Measurements from ENCODE around the gene DUSP8.

The DUSP8 gene

GRCh38 chr11:1553808-1554594, 18.1 kb downstream of the DUSP8 start:
- no peaks in the 10 kb centered on the region for H3K36me3 ChIP-seq (ENCODE audit: control insufficient read depth in 2 of 2, insufficient read depth in 2 of 2, low read length in 2 of 2)
- no peaks in the 10 kb centered on the region for H3K27me3 ChIP-seq (ENCODE audit: control insufficient read depth in 1 of 2, insufficient read depth in 2 of 2, low read length in 2 of 2)
- no peak overlapping the region for H3K9ac ChIP-seq (ENCODE audit: low read length in 2 of 2)
- peaks cover 47% of the 10 kb centered on the region for H3K4me1 ChIP-seq (ENCODE audit: control insufficient read depth, insufficient read depth, low read length)
- no peaks in the 10 kb centered on the region for H3K9me3 ChIP-seq (ENCODE audit: control insufficient read depth in 2 of 2, low read length in 2 of 2)
- no peak overlapping the region for H3K27ac ChIP-seq (ENCODE audit: low read length)
- no peak overlapping the region for H3K4me3 ChIP-seq (ENCODE audit: low read length in 2 of 2)

- Histone ChIP-seq H3K4me1 (ENCODE audit: control insufficient read depth, insufficient read depth, low read length) (peaks cover 42% of the 10 kb centered on the region), H3K4me3 (ENCODE audit: low read length in 2 of 2) (no peak overlapping the region), H3K27ac (ENCODE audit: low read length) (peak overlapping the region; percentile 64), H3K27me3 (ENCODE audit: control insufficient read depth in 1 of 2, insufficient read depth in 2 of 2, low read length in 2 of 2) (peaks cover 5 to 20% of the 10 kb centered on the region in 2 donors), H3K36me3 (ENCODE audit: control insufficient read depth in 2 of 2, insufficient read depth in 2 of 2, low read length in 2 of 2) (no peaks in the 10 kb centered on the region), H3K9ac (ENCODE audit: low read length in 2 of 2) (no peak overlapping the region), H3K9me3 (ENCODE audit: control insufficient read depth in 2 of 2, low read length in 2 of 2) (no peaks in the 10 kb centered on the region)
These were observed 22.4 kb downstream of the DUSP8 start for GRCh38 chr11:1549338-1550330.

GRCh38 chr11:1548221-1549070, 23.6 kb downstream of the DUSP8 start:
- Histone ChIP-seq H3K27me3 (ENCODE audit: control insufficient read depth in 1 of 2, insufficient read depth in 2 of 2, low read length in 2 of 2) (peaks cover 6 to 20% of the 10 kb centered on the region in 2 donors), H3K9ac (ENCODE audit: low read length in 2 of 2) (peak overlapping the region in 1 of 2 donors; percentile 9), H3K4me1 (ENCODE audit: control insufficient read depth, insufficient read depth, low read length) (peaks cover 34% of the 10 kb centered on the region), H3K9me3 (ENCODE audit: control insufficient read depth in 2 of 2, low read length in 2 of 2) (no peaks in the 10 kb centered on the region), H3K4me3 (ENCODE audit: low read length in 2 of 2) (peak overlapping the region; percentile 46 to 58), H3K27ac (ENCODE audit: low read length) (peak overlapping the region; percentile 64), H3K36me3 (ENCODE audit: control insufficient read depth in 2 of 2, insufficient read depth in 2 of 2, low read length in 2 of 2) (no peaks in the 10 kb centered on the region)

GRCh38 chr11:1547467-1548098, 24.5 kb downstream of the DUSP8 start:
- Histone ChIP-seq H3K27ac (ENCODE audit: low read length) (peak overlapping the region; percentile 64), H3K4me3 (ENCODE audit: low read length in 2 of 2) (peak overlapping the region in 1 of 2 donors; percentile 71), H3K36me3 (ENCODE audit: control insufficient read depth in 2 of 2, insufficient read depth in 2 of 2, low read length in 2 of 2) (no peaks in the 10 kb centered on the region), H3K9me3 (ENCODE audit: control insufficient read depth in 2 of 2, low read length in 2 of 2) (no peaks in the 10 kb centered on the region), H3K4me1 (ENCODE audit: control insufficient read depth, insufficient read depth, low read length) (peaks cover 29% of the 10 kb centered on the region), H3K27me3 (ENCODE audit: control insufficient read depth in 1 of 2, insufficient read depth in 2 of 2, low read length in 2 of 2) (peaks cover 8 to 20% of the 10 kb centered on the region in 2 donors), H3K9ac (ENCODE audit: low read length in 2 of 2) (no peak overlapping the region)

GRCh38 chr11:1546536-1547466, 25.3 kb downstream of the DUSP8 start:
- H3K27me3 ChIP-seq (ENCODE audit: control insufficient read depth in 1 of 2, insufficient read depth in 2 of 2, low read length in 2 of 2) = peaks cover 8 to 25% of the 10 kb centered on the region in 2 donors
- peaks cover 25% of the 10 kb centered on the region for H3K4me1 ChIP-seq (ENCODE audit: control insufficient read depth, insufficient read depth, low read length)
- H3K9me3 ChIP-seq (ENCODE audit: control insufficient read depth in 2 of 2, low read length in 2 of 2) = no peaks in the 10 kb centered on the region
- H3K36me3 ChIP-seq (ENCODE audit: control insufficient read depth in 2 of 2, insufficient read depth in 2 of 2, low read length in 2 of 2) = no peaks in the 10 kb centered on the region
- no peak overlapping the region for H3K9ac ChIP-seq (ENCODE audit: low read length in 2 of 2)
- H3K27ac ChIP-seq (ENCODE audit: low read length) = no peak overlapping the region
- peak overlapping the region; percentile 12 to 71 for H3K4me3 ChIP-seq (ENCODE audit: low read length in 2 of 2)

DNA sequence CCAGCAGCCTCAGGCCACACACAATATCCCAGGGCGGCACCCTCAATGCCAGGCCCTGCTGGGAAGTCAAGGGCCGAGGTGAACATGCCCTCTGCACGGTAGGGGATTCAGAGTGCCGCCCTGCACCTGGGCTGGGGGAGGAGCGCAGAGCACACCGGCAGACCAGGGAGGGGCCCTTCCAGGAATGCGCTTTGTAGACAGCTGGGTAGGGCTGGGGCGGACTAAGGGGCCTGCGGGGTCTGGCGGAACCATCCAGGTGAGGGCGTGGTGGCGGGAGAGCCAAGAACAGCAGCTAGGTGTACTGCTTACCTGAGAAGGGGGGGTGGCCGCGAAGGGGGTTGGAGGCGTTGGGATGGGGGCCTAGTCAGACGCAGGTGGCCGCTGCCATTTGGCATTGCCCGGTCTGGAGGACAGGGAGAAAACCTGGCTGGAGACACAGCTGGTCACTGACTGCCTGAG, 26.0 kb downstream of the DUSP8 start:
- Histone ChIP-seq H3K9ac (ENCODE audit: low read length in 2 of 2) (no peak overlapping the region), H3K4me1 (ENCODE audit: control insufficient read depth, insufficient read depth, low read length) (peaks cover 25% of the 10 kb centered on the region), H3K9me3 (ENCODE audit: control insufficient read depth in 2 of 2, low read length in 2 of 2) (no peaks in the 10 kb centered on the region), H3K27ac (ENCODE audit: low read length) (no peak overlapping the region), H3K27me3 (ENCODE audit: control insufficient read depth in 1 of 2, insufficient read depth in 2 of 2, low read length in 2 of 2) (peaks cover 8 to 25% of the 10 kb centered on the region in 2 donors), H3K36me3 (ENCODE audit: control insufficient read depth in 2 of 2, insufficient read depth in 2 of 2, low read length in 2 of 2) (no peaks in the 10 kb centered on the region), H3K4me3 (ENCODE audit: low read length in 2 of 2) (no peak overlapping the region)

DNA sequence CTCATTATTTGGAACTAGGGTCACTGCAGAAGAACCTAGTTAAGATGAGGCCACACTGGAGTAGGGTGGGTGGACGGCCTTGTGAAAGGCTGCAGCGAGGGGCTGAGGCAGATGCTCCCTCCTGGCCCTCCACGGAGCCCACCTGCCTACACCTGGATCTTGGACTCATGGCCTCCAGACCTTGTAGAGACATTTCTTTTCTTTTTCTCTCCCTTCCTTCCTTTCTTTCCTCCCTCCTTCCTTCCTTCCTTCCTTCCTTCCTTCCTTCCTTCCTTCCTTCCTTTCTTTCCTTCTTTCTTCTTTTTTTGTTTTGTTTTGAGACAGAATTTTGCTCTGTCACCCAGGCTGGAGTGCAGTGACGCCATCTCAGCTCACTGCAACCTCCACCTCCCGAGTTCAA, 26.6 kb downstream of the DUSP8 start:
- peaks cover 8 to 25% of the 10 kb centered on the region in 2 donors for H3K27me3 ChIP-seq (ENCODE audit: control insufficient read depth in 1 of 2, insufficient read depth in 2 of 2, low read length in 2 of 2)
- no peaks in the 10 kb centered on the region for H3K9me3 ChIP-seq (ENCODE audit: control insufficient read depth in 2 of 2, low read length in 2 of 2)
- H3K4me3 ChIP-seq (ENCODE audit: low read length in 2 of 2) = no peak overlapping the region
- H3K4me1 ChIP-seq (ENCODE audit: control insufficient read depth, insufficient read depth, low read length) = peaks cover 25% of the 10 kb centered on the region
- no peaks in the 10 kb centered on the region for H3K36me3 ChIP-seq (ENCODE audit: control insufficient read depth in 2 of 2, insufficient read depth in 2 of 2, low read length in 2 of 2)
- no peak overlapping the region for H3K27ac ChIP-seq (ENCODE audit: low read length)
- no peak overlapping the region for H3K9ac ChIP-seq (ENCODE audit: low read length in 2 of 2)

DNA sequence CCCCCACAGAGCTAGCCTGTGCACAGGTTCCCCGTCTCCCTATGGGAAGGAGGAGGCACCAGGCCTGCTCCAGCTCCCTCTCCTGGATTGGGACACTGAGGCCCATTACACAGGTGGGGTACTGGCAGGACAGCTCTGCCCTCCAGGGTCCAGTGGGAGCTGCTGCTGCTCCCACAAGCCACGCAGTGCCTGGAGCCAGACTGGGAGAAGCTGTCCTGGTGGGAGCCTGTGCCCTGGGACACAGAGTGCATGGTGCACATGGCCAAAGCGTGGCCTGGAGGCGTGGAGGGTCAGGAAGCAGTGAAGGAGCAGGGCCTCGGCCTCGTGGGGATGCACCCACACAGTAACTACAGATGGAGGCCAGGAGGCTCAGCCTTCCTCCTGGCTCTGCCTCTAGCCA, 27.5 kb downstream of the DUSP8 start:
- Histone ChIP-seq H3K27me3 (ENCODE audit: control insufficient read depth in 1 of 2, insufficient read depth in 2 of 2, low read length in 2 of 2) (peaks cover 8 to 25% of the 10 kb centered on the region in 2 donors), H3K36me3 (ENCODE audit: control insufficient read depth in 2 of 2, insufficient read depth in 2 of 2, low read length in 2 of 2) (no peaks in the 10 kb centered on the region), H3K9ac (ENCODE audit: low read length in 2 of 2) (no peak overlapping the region), H3K4me1 (ENCODE audit: control insufficient read depth, insufficient read depth, low read length) (peaks cover 25% of the 10 kb centered on the region), H3K4me3 (ENCODE audit: low read length in 2 of 2) (no peak overlapping the region), H3K27ac (ENCODE audit: low read length) (no peak overlapping the region), H3K9me3 (ENCODE audit: control insufficient read depth in 2 of 2, low read length in 2 of 2) (no peaks in the 10 kb centered on the region)

- peaks cover 21% of the 10 kb centered on the region for H3K4me1 ChIP-seq (ENCODE audit: control insufficient read depth, insufficient read depth, low read length)
- H3K36me3 ChIP-seq (ENCODE audit: control insufficient read depth in 2 of 2, insufficient read depth in 2 of 2, low read length in 2 of 2) = no peaks in the 10 kb centered on the region
- H3K27me3 ChIP-seq (ENCODE audit: control insufficient read depth in 1 of 2, insufficient read depth in 2 of 2, low read length in 2 of 2) = peaks cover 9 to 25% of the 10 kb centered on the region in 2 donors
- H3K27ac ChIP-seq (ENCODE audit: low read length) = no peak overlapping the region
- no peak overlapping the region for H3K9ac ChIP-seq (ENCODE audit: low read length in 2 of 2)
- H3K9me3 ChIP-seq (ENCODE audit: control insufficient read depth in 2 of 2, low read length in 2 of 2) = no peaks in the 10 kb centered on the region
- H3K4me3 ChIP-seq (ENCODE audit: low read length in 2 of 2) = no peak overlapping the region
These were observed 28.3 kb downstream of the DUSP8 start for GRCh38 chr11:1543606-1544263.

All from stomach smooth muscle (tissue), 2 donors.